ENCODE results near the gene DAPK1.

- no peak for TF ChIP-seq CTCF (IDR thresholded peaks at IDR 0.05; ENCODE audit: low read depth, low read length)
- no peak for TF ChIP-seq EZH2phosphoT487 (IDR thresholded peaks at IDR 0.05; ENCODE audit: low read depth)
These were observed 22.6 kb downstream of the DAPK1 start for GRCh38 chr9:87520172-87520683.
